Measurements from ENCODE around the gene TREM1.

DNA sequence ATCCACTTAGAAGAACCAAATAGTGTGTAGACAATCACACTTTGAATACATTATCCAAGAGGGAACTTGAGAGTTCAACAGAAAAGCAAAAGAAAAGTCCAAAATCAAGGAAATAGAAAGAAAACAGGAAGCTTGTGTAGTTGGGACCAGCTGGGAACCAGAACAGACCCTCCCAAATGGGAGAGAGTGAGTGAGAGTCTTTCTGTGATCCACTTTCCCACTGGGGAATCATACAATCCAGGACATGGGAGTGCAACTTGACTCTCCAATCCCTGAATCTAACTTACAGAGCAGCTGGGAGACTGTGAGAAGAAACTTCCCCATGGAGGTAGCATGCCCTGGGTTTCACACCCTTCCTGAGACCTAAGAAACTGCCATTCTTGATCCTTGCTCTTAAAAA is 31.4 kb downstream of the TREM1 start:
- TF ChIP-seq, protein P1, sequence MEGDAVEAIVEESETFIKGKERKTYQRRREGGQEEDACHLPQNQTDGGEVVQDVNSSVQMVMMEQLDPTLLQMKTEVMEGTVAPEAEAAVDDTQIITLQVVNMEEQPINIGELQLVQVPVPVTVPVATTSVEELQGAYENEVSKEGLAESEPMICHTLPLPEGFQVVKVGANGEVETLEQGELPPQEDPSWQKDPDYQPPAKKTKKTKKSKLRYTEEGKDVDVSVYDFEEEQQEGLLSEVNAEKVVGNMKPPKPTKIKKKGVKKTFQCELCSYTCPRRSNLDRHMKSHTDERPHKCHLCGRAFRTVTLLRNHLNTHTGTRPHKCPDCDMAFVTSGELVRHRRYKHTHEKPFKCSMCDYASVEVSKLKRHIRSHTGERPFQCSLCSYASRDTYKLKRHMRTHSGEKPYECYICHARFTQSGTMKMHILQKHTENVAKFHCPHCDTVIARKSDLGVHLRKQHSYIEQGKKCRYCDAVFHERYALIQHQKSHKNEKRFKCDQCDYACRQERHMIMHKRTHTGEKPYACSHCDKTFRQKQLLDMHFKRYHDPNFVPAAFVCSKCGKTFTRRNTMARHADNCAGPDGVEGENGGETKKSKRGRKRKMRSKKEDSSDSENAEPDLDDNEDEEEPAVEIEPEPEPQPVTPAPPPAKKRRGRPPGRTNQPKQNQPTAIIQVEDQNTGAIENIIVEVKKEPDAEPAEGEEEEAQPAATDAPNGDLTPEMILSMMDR (IDR thresholded peaks at IDR 0.05): no peak
- no peak for TF ChIP-seq POLR2A (IDR thresholded peaks at IDR 0.05)
